Measurements from ENCODE around the gene DIAPH2. TPM values are rescaled to one million over a fixed set of nuclear protein-coding genes. Genes with fewer than 3 reads are reported as not detected.

The DIAPH2 gene
- total RNA-seq, 3 donors from 2014 or later: 27.4 to 66.4 (median 30.8) TPM

DNA sequence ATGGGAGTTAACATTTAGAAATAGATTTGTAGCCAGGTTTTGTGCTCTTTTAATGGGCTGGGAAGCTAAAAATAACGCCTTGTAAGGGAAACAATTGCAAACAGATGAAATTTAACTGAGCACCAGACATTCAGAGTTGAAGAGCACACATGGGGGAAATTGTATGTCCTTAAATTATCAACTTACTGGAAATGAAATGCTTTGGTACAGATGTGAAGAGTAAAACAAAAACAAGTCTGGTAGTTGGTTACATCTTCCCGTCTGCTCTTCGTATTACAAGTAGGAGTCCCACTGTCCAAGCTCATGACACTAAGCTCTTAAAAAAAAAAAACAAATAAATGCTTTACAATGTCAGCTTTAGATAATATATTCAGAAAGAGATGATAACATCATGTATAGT is 139.5 kb downstream of the DIAPH2 start:
- intact Hi-C loops (cut with DNase I; ENCODE audit: low total_unique reads): no loop called here
- Histone ChIP-seq H3K27ac (no peak overlapping the region), H3K27me3 (peaks cover 0 to 19% of the 10 kb centered on the region in 2 donors), H3K4me3 (no peak overlapping the region), H3K9me3 (no peaks in the 10 kb centered on the region), H3K4me1 (no peaks in the 10 kb centered on the region), H3K36me3 (no peaks in the 10 kb centered on the region)
- TF ChIP-seq CTCF (IDR thresholded peaks at IDR 0.05) (no peak), POLR2A (IDR thresholded peaks at IDR 0.05) (no peak), POLR2AphosphoS5 (IDR thresholded peaks at IDR 0.05) (no peak)
- no peak for DNase-seq (ENCODE audit: low spot score in 2 of 2)

GRCh38 chrX:96833333-96833732 is 148.7 kb downstream of the DIAPH2 start:
- no peak overlapping the region for H3K4me3 ChIP-seq
- TF ChIP-seq POLR2A (IDR thresholded peaks at IDR 0.05): no peak
- TF ChIP-seq POLR2AphosphoS5 (IDR thresholded peaks at IDR 0.05): no peak
- TF ChIP-seq CTCF (IDR thresholded peaks at IDR 0.05): no peak
- no peaks in the 10 kb centered on the region for H3K4me1 ChIP-seq
- intact Hi-C loops (cut with DNase I; ENCODE audit: low total_unique reads): no loop called here
- no peaks in the 10 kb centered on the region for H3K36me3 ChIP-seq
- no peaks in the 10 kb centered on the region for H3K27me3 ChIP-seq
- no peak for DNase-seq (ENCODE audit: low spot score in 2 of 2)
- H3K27ac ChIP-seq: no peak overlapping the region
- no peaks in the 10 kb centered on the region for H3K9me3 ChIP-seq

DNA sequence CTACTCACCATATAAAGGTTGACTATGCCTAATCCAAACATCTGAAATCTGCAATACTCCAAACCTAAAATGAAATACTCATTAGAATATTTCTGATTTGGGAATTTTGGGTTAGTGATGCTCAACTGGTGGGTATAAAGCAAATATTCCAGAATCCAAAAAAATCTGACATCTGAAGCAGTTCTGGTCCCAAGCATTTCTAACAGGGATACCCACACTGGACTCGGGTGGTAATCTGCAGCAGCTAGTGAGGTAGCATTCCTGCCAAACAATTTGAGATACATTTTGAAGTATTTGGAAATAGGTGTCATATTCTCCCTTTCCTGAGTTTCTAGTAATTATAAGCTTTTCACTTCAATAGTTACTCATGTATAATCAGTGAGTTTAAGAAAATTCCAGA is 149.5 kb downstream of the DIAPH2 start:
- Histone ChIP-seq H3K36me3 (no peaks in the 10 kb centered on the region), H3K4me3 (no peak overlapping the region), H3K27me3 (no peaks in the 10 kb centered on the region), H3K9me3 (no peaks in the 10 kb centered on the region), H3K27ac (no peak overlapping the region), H3K4me1 (no peaks in the 10 kb centered on the region)
- intact Hi-C loops (cut with DNase I; ENCODE audit: low total_unique reads): no loop called here
- TF ChIP-seq CTCF (IDR thresholded peaks at IDR 0.05) (no peak), POLR2AphosphoS5 (IDR thresholded peaks at IDR 0.05) (no peak), POLR2A (IDR thresholded peaks at IDR 0.05) (no peak)
- DNase-seq (ENCODE audit: low spot score in 2 of 2): no peak

GRCh38 chrX:96835660-96836289 is 151.1 kb downstream of the DIAPH2 start:
- no peak for TF ChIP-seq POLR2A (IDR thresholded peaks at IDR 0.05)
- no peak for TF ChIP-seq CTCF (IDR thresholded peaks at IDR 0.05)
- Histone ChIP-seq H3K4me3 (no peak overlapping the region), H3K27ac (no peak overlapping the region), H3K9me3 (no peaks in the 10 kb centered on the region), H3K36me3 (no peaks in the 10 kb centered on the region), H3K27me3 (peaks cover 0 to 3% of the 10 kb centered on the region in 2 donors), H3K4me1 (no peaks in the 10 kb centered on the region)
- intact Hi-C loops (cut with DNase I; ENCODE audit: low total_unique reads): no loop called here
- no peak for DNase-seq (ENCODE audit: low spot score in 2 of 2)

DNA sequence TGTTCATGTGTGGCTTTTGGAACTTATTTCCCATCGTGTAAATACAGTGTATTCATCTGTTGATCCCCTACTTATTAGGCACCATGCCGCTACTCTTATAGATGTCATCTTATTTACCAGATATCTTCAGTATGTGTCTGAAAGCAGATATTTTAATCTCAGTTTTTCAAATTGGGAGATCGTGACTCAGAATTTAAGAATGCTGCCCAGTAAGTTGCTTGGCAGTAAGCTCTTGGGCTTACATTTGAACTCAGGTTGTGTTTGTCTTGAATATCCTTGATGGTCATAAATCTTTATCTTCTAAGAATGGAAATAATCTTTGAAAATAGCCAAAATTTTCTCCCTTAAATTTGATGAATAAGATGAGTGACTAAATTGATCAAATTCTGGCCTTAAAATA is 153.2 kb downstream of the DIAPH2 start:
- Histone ChIP-seq H3K4me3 (no peak overlapping the region), H3K9me3 (no peaks in the 10 kb centered on the region), H3K36me3 (no peaks in the 10 kb centered on the region), H3K27me3 (peaks cover 0 to 10% of the 10 kb centered on the region in 2 donors), H3K27ac (no peak overlapping the region), H3K4me1 (no peaks in the 10 kb centered on the region)
- TF ChIP-seq POLR2AphosphoS5 (IDR thresholded peaks at IDR 0.05) (no peak), CTCF (IDR thresholded peaks at IDR 0.05) (no peak), POLR2A (IDR thresholded peaks at IDR 0.05) (no peak)
- no peak for DNase-seq (ENCODE audit: low spot score in 2 of 2)
- intact Hi-C loops (cut with DNase I; ENCODE audit: low total_unique reads): no loop called here

All from breast epithelium (tissue), 4 donors.